Transverse colon (tissue), 4 donors: ENCODE measurements around the gene PRKAR1B. TPM values are rescaled to one million over a fixed set of nuclear protein-coding genes. Genes with fewer than 3 reads are reported as not detected.

Experiments
- DNase-seq: peaks from one replicate; pipeline ENCODE4 v3.0.0-alpha.2; 2019
- H3K27ac ChIP-seq, 4 donors: fragments of 200-600 bp; sonication (generic); 2 replicates each; pipeline ENCODE4 v1.5.1; 2016 to 2018; ENCODE audit warnings: inconsistent platforms in 4 of 4
- H3K27me3 ChIP-seq: fragments of 200-600 bp; sonication (generic); 2 replicates; pipeline ENCODE4 v1.5.1; 2017; ENCODE audit warnings: inconsistent platforms
- H3K36me3 ChIP-seq, 4 donors: fragments of 200-600 bp; sonication (generic); 2 replicates each; pipeline ENCODE4 v1.5.1; 2017 to 2019; ENCODE audit warnings: inconsistent platforms in 4 of 4
- H3K4me1 ChIP-seq, 4 donors: fragments of 200-600 bp; sonication (generic); 2 replicates each; pipeline ENCODE4 v1.5.1; 2017 to 2020; ENCODE audit warnings: inconsistent platforms in 4 of 4
- H3K4me3 ChIP-seq, 4 donors: fragments of 200-600 bp; sonication (generic); 1 replicate in 1 of 4; 2 replicates in 3 of 4; pipeline versions ENCODE4 v1.5.1 to v1.6.1; 2017 to 2019; ENCODE audit warnings: inconsistent platforms in 4 of 4
- H3K9me3 ChIP-seq, 2 donors: fragments of 200-600 bp; sonication (generic); 2 replicates each; pipeline ENCODE4 v1.5.1; 2017 to 2019; ENCODE audit warnings: inconsistent platforms in 2 of 2
- CTCF ChIP-seq, 5 experiments: fragments of 200-600 bp in 3 of 5; fragments of 450-650 bp in 2 of 5; sonication (generic) in 3 of 5; IDR thresholded peaks; 1 replicate in 2 of 5; 2 replicates in 3 of 5; pipeline ENCODE4 v1.5.1; 2016 to 2017; ENCODE audit warnings: antibody characterized with exemption in 5 of 5, inconsistent platforms in 3 of 5, mild to moderate bottlenecking in 2 of 5, moderate library complexity in 1 of 5
- EP300 ChIP-seq: sonication (generic); formaldehyde crosslinking; IDR thresholded peaks from one replicate; pipeline ENCODE4 v1.6.1; 2017; ENCODE audit warnings: antibody characterized with exemption, low read depth
- POLR2A ChIP-seq: fragments of 450-650 bp; IDR thresholded peaks from one replicate; pipeline ENCODE4 v1.6.1; 2016; ENCODE audit warnings: antibody characterized with exemption, mild to moderate bottlenecking, moderate library complexity
- POLR2AphosphoS5 ChIP-seq, 3 donors: sonication (generic); formaldehyde crosslinking; IDR thresholded peaks; one replicate each; pipeline ENCODE4 v1.6.1; 2016; ENCODE audit warnings: antibody characterized with exemption in 3 of 3
- WGBS, 2 donors: methylation state at CpG; one replicate each; pipeline ENCODE4 v1.1.5; 2018; ENCODE audit warnings: low coverage in 1 of 2; 5-methylcytosine and 5-hydroxymethylcytosine counted together
- in situ Hi-C, 4 donors: fragments of 200-750 bp; cut with MboI; loops; one replicate each; pipeline versions ENCODE4 v1.15.0 to v1.15.1; 2017; ENCODE audit warnings: low sequenced_read_pairs in 3 of 4, low pct_ligation_motif_present in 1 of 4, low pct_unique_long_range_greater_than_20kb in 1 of 4
- intact Hi-C: fragments of 100-400 bp; cut with DNase I; formaldehyde crosslinking; loops from one replicate; pipeline ENCODE4 v1.15.1; 2023; ENCODE audit warnings: low total_unique reads
- total RNA-seq, 4 donors: library from RNA; depleted of rRNA; stranded (reverse); fragments of >200 nt; gene quantifications; one replicate each; pipeline ENCODE4 v1.1.0, GENCODE V29; 2016

The PRKAR1B gene
- total RNA-seq, 4 donors from 2014 or later, result 15.7 to 53.9 (median 16.9) TPM

GRCh38 chr7:594212-594913 is 132.7 kb downstream of the PRKAR1B start:
- H3K9me3 ChIP-seq, result no peaks in the 10 kb centered on the region
- H3K36me3 ChIP-seq, result no peaks in the 10 kb centered on the region
- peaks cover 0 to 8% (median 0%) of the 10 kb centered on the region in 4 donors for H3K4me1 ChIP-seq
- in situ Hi-C loops (no loop called here), intact Hi-C loops (no loop called here)
- DNase-seq, result no peak
- H3K27ac ChIP-seq, result no peak overlapping the region
- TF ChIP-seq POLR2AphosphoS5 (IDR thresholded peaks at IDR 0.05) (no peak), CTCF (IDR thresholded peaks at IDR 0.05) (no peak), EP300 (no peak), POLR2A (no peak)
- no peak overlapping the region for H3K4me3 ChIP-seq
- H3K27me3 ChIP-seq, result no peaks in the 10 kb centered on the region
- WGBS, 2 donors, result 95% methylated on average over 16 of the region's 16 CpGs; no CpG with 5 or more reads in 1 of the 2 donors

- Histone ChIP-seq H3K27ac (no peak overlapping the region), H3K27me3 (no peaks in the 10 kb centered on the region), H3K36me3 (no peaks in the 10 kb centered on the region), H3K4me1 (peaks cover 0 to 8% (median 0%) of the 10 kb centered on the region in 4 donors), H3K4me3 (no peak overlapping the region), H3K9me3 (no peaks in the 10 kb centered on the region)
- no peak for DNase-seq
- 87% methylated on average over 34 of the region's 34 CpGs; no CpG with 5 or more reads in 1 of the 2 donors for WGBS, 2 donors
- in situ Hi-C loops (no loop called here), intact Hi-C loops (no loop called here)
- TF ChIP-seq POLR2AphosphoS5 (IDR thresholded peaks at IDR 0.05), result no peak
- no peak for TF ChIP-seq CTCF (IDR thresholded peaks at IDR 0.05)
- no peak for TF ChIP-seq EP300
- TF ChIP-seq POLR2A, result no peak
These were observed 133.6 kb downstream of the PRKAR1B start for GRCh38 chr7:593324-594115.

- in situ Hi-C loops (no loop called here), intact Hi-C loops (no loop called here)
- no peaks in the 10 kb centered on the region for H3K9me3 ChIP-seq
- no peaks in the 10 kb centered on the region for H3K36me3 ChIP-seq
- H3K27ac ChIP-seq, result no peak overlapping the region
- WGBS, 2 donors, result 94% methylated on average over 41 of the region's 42 CpGs; no CpG with 5 or more reads in 1 of the 2 donors
- no peaks in the 10 kb centered on the region for H3K27me3 ChIP-seq
- TF ChIP-seq POLR2A, result no peak
- TF ChIP-seq EP300, result no peak
- TF ChIP-seq CTCF (IDR thresholded peaks at IDR 0.05), result no peak
- TF ChIP-seq POLR2AphosphoS5 (IDR thresholded peaks at IDR 0.05), result no peak
- no peak overlapping the region for H3K4me3 ChIP-seq
- no peak for DNase-seq
- H3K4me1 ChIP-seq, result peaks cover 0 to 8% (median 2%) of the 10 kb centered on the region in 4 donors
These were observed 135.0 kb downstream of the PRKAR1B start for GRCh38 chr7:591856-592628.
